HG03135 (cell line): ENCODE data around the gene ZNF765.
"Not testable (repeated sequence)": the region's sequence is repeated elsewhere in the genome, so short reads cannot be mapped to it uniquely, and the experiment has no call there.

ENCODE experiments used
- ATAC-seq: cut with Tn5 transposase; IDR thresholded peaks from one replicate; pipeline ENCODE4 v1.9.1; 2021; ENCODE audit warnings: mild to moderate bottlenecking, moderate library complexity; ENCODE audit not compliant: unreplicated experiment

The ZNF765 gene

DNA sequence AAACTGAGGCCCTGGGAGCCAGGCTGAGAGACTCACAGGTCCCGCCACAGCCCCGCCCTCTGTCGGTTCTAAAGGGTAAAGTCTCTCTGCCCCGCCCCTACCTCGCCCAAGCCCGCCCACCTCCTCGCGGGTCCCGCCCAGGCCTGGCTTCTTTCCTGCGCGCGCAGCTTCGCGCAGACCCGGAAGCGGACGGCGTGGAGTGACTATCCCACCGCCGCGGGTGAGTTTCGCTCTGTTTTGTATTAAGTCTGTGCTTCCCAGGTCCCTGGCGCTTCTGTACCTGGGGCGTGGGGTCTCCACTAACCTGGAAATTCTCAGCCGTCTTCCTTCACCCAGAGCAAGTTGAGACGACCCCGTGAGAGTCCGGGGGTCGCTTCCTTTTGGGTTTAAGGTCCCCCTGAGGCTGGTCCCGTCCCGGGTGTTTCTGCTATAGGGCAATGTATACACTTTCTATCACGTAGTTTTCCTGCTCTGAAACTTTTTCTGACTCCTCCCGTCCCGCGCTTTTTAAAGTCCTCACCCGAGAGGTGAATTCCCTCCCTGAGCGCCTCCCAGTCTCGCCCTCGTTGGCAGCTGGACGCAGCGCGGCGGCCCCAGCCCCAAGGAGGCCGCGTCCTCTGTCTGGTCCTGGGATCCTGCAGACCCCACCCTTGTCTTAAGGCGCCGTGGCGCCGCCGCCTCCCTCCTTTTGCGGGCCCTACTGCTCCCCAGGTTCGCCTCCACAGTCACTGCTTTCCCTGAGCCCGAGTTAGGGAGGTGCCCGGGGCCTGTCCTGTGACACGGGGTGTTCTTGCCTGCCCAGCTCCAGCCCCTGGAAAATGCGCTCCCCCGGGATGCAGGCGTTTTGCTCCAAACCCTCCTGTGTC is at the start of gene ZNF765:
Gene ZNF765 (plus strand): TSS at position 176 of the 866 bp plus-strand sequence. CDS start 2,867 bp downstream, outside the sequence.
- ATAC-seq, result peak; percentile 92

DNA sequence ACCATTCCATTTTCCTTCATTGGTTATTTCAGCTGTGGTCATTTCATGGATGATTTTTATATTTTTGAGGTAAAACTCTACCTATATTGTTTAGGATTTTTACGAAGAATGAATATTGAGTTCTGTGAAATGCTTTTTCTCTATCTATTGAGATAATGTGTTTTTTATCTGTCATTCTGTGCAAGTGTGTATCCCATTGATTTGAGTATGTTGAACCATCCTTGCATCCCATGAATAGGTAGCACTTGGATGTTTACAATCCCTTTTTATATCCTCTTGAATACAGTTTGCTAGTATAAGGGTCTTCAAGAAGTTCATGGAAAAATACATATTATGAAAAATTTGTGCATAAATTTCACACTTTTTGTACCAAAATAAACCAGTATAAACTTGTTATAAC is 39.2 kb upstream of the ZNF765 start:
- no peak for ATAC-seq

DNA sequence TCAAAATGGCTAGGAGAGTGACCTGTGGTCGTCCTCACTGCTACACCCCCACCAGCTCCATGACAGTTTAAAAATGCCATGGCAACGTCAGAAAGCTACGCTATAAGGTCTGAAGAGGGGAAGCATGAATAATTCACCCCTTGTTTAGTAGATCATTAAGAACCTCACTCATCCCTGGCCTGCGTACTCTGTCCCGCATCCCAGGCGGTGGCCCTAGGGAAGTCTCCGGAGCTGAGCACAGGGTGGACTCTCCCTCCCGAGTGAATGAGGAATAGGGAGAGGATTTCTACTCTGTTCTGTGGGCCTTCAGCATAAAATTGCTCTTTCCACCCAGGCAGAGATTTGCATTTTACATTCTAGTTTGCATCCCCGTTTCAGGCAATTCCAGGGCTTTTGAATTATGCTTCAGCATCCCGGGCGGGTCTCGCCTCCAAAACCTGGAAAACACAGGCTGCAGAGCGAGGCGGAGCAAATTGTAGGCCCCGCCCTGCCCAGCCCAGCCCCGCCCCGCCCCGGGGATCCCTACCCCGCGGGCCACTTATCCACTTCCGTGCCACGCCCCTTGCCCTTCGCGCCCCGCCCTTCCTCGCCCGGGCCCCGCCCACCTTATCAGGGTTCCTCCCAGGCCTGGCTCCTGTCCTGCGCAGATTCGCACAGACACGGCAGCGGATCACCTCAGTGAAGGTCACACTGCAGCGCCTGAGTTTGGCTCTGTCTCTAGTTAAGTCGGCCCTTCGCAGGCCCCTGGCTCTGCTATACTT is 36.9 kb upstream of the ZNF765 start:
- ATAC-seq, result no peak

DNA sequence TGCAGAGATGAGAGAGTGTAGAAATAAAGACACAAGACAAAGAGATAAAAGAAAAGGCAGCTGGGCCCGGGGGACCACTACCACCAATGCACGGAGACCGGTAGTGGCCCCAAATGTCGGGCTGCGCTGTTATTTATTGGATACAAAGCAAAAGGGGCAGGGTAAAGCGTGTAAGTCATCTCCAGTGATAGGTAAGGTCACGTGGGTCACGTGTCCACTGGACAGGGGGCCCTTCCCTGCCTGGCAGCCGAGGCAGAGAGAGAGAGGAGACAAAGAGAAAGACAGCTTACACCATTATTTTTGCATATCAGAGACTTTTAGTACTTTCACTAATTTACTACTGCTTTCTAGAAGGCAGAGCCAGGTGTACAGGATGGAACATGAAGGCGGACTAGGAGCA is 34.9 kb upstream of the ZNF765 start:
- ATAC-seq, result not testable (repeated sequence)

GRCh38 chr19:53365134-53365898 is 29.6 kb upstream of the ZNF765 start, which contains the start of gene ZNF525:
Gene ZNF525, plus strand, starts transcription at chr19:53365705. Its CDS starts 6,577 bp downstream, at chr19:53372282.
- ATAC-seq, result peak; percentile 99

GRCh38 chr19:53365899-53366493 is 29.0 kb upstream of the ZNF765 start:
- ATAC-seq, result peak; percentile 42

GRCh38 chr19:53372196-53372595 is 22.8 kb upstream of the ZNF765 start:
- no peak for ATAC-seq

DNA sequence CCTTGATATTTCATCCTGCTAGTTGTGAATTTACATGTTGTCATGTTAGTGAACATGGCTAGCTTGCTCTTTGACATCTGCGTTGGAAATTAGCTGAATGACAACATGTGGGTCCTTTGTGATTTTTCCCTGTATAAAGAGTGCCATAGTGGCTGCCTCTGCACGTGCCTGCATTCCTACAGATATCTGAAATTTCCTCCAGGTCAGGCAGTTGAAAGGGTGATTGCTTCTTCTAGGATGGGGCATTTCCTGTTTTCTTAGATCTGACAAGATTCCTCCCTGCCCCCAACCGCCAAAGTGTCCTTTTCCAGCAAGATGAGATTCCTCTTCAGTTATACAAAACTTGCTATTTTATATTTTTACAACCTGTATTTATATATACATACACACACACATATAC is 20.7 kb upstream of the ZNF765 start:
- ATAC-seq, result no peak

DNA sequence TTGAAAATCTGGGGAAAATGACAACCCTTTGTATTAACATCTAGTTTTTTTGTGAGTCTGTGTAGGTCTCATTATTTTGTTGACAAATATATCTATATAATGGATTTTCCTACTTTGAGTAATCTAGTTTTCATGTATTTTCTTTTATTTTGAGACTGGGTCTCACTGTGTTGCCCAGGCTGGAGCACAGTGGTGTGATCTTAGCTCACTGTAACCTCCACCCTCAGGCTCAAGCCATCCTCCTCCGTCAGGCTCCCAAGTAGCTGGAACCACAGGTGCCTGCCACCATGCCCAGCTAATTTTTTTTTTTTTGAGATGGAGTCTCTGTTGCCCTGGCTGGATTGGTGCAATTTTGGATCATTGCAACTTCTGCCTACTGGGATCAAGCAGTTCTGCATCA is 20.2 kb upstream of the ZNF765 start:
- ATAC-seq, result no peak

- ATAC-seq, result no peak
These were observed 13.6 kb upstream of the ZNF765 start for GRCh38 chr19:53381376-53381775.

DNA sequence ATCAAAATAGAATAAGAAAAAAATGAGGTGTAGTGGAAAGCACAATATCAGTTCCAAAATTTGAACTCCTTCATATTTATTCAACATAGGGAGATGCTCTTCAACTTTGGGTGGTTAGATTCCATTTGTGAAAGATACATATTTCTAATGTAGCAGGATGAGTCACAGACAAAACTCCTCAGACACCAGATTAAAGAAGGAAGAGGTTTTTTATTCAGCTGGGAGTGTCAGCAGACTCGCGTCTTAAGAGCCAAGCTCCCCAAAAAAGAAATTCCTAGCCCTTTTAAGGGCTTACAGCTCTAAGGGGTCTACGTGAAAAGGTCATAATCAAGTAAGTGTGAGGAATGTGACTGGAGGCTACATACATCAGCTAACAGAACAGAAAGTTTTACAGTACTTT is 6.8 kb upstream of the ZNF765 start:
- no peak for ATAC-seq

DNA sequence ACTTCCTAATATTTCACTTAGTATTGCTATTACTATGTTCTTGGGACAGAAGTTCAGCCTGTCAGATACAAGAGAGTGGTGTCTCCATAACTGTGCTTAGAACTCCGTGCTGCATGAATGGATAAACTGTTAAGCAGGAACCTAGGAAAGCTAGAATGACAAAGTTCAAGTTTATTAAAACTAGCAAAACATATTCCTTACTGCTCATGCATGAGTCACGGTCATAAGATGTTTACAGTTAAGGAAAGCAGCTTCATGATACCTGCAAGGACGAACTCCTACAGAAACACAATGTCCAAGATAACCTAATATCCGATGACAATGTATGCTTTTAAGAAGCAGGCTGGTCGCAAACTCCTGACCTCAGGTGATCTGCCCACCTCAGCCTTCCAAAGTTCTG is 6.0 kb upstream of the ZNF765 start:
- no peak for ATAC-seq

GRCh38 chr19:53389571-53389970 is 5.4 kb upstream of the ZNF765 start:
- no peak for ATAC-seq

DNA sequence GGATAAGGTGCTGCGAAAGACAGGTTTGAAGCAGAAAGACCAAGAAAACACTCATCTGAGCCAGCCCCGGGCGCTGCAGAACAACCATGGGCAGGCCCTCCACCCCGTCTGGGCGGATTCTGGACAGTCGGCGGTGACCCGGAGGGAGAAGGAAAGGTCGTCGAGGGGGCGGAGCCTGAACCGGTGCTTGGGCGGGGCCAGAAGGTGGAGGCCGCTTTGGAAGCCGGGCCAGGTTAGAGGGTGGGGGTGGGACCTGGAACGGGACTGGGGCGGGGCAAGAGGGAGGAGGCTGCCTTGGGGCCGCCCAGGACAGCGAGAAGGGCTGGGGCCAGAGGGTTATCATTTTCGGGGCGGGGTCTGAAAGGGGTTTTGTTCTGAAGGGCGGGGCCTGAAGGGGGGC is 5.0 kb upstream of the ZNF765 start:
- ATAC-seq, result no peak

GRCh38 chr19:53394522-53394973 is 401 bp upstream of the ZNF765 start:
- no peak for ATAC-seq

- not testable (repeated sequence) for ATAC-seq
These were observed 1.0 kb downstream of the ZNF765 start for GRCh38 chr19:53395840-53396524.

GRCh38 chr19:53396525-53396868 is 1.5 kb downstream of the ZNF765 start:
- ATAC-seq, result no peak

DNA sequence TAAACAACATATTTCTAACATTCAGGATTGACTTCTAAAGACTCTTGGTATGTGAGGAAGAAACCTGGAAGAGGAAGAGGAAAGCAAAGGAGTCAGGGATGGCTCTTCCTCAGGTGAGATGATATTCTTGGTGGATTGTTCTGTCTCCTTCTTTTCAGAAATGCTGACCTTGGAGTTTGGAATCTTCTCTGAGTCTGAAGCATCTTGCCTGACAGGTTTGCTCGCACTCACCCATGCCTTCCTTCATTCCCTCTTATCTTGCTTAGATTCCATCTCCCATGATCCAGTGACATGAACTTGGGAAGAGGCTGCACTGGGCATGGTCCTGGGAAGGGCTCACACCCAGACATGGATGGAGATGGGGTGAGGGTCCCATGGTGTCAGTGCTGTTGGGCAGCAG is 3.0 kb downstream of the ZNF765 start:
- not testable (repeated sequence) for ATAC-seq

DNA sequence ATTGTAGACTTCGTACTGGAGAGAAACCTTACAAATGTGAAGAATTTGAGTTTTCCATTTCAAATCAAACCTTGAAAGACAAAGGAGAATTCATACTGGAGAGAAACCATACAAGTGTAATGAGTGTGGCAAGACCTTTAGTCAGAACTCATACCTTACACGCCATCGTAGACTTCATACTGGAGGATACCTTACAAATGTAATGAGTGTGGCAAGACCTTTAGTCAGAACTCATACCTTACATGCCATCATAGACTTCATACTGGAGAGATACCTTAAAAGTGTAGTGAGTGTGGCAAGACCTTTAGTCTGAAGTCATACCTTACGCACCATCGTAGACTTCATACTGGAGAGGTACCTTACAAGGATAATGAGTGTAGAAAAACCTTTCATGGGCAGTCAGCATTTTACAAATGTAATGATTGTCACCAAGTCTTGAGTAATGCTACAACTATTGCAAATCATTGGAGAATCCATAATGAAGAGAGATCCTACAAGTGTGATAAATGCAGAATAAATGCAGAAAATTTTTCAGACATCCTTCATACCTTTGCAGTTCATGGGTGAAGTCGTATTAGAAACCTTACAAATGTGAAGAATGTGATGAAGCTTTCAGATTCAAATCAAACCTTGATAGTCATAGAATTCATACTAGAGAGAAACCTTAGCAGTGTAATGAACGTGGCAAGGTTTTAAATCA is 14.7 kb downstream of the ZNF765 start:
- no peak for ATAC-seq
